HL-60/S4 (cell line): ENCODE results near the gene CFAP221.

Experiments
- in situ Hi-C: fragments of 300-500 bp; cut with MboI; formaldehyde crosslinking; loops from 2 replicates; pipeline ENCODE4 v1.14.3; 2022; ENCODE audit warnings: low sequenced_read_pairs

CFAP221 gene

DNA sequence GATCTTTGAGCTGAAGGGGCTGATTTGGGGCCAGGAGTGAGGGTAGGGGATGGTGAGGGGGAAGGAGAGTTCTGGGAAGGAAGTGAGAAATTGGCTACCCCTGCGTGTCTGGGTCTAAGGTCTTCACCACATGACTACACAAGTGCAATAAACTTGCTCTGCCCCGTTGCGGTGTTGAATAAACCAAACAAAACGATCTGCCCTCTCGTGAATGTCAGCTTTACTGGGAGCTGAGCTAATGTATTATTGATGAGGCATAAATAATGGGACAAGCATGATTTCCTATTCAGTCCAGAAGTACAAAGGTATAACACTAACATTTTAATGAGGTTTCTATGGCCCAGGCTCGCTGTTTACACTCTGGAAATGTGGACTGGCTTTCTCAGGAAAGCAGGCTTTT, 8.0 kb upstream of the CFAP221 start:
- in situ Hi-C loops, result no loop called here

DNA sequence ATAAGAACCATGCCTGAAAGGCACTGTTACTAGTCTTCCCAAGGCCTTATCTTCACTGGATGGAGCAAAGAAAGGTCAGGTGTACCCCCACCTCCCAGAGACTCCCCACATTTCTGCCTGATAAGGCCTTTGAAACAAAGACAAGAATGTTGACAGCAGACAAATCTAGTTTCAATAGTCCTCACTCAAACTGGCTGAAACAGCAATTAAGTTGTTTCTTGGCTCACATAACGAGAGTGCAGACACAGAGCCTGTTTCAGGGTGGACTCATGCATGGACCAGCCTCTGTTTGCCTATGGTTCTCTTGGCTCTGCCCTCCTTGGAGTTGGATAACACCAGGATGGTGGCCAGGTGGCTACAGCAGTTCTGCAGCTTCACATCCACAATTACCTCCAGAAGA, 7.5 kb upstream of the CFAP221 start:
- in situ Hi-C loops, result no loop called here

DNA sequence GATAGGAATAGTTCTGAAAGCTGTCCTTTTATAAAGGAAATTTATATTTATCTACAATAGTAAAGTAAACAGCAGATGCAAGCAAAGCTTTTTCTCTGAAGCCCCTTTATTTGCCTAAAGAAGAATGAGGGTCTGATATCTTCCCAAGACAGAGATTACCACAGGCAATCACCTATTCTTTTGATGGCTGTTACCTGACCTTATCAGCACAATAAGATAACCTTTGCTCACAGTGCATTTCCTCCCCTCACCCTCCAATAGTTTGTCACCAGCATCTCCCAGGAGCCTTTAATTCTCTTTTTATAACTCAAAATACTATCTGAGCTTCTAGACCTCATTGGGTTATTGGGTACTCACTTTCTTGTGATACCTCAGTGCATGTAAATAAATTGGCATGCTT, 6.5 kb upstream of the CFAP221 start:
- in situ Hi-C loops, result no loop called here

DNA sequence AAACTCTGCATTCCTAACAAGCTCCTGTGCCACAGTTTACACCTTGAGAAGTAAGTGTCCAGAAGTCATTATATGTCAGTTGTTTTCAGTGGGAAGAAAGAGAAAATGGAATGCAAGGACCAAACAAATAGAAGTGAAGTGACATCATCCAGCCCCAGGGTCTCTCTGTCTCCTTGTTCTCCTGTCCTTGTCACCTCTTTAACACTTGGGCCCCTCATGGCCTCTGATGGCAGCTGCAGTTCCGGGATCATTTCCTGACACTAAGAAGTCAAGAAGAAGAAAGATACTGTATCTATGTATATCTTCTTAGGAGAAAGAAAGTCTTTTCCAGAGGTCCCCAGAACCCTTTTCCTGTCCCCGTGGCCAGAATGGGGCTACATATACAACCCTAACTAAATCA, 2.8 kb upstream of the CFAP221 start:
- in situ Hi-C loops, result no loop called here

DNA sequence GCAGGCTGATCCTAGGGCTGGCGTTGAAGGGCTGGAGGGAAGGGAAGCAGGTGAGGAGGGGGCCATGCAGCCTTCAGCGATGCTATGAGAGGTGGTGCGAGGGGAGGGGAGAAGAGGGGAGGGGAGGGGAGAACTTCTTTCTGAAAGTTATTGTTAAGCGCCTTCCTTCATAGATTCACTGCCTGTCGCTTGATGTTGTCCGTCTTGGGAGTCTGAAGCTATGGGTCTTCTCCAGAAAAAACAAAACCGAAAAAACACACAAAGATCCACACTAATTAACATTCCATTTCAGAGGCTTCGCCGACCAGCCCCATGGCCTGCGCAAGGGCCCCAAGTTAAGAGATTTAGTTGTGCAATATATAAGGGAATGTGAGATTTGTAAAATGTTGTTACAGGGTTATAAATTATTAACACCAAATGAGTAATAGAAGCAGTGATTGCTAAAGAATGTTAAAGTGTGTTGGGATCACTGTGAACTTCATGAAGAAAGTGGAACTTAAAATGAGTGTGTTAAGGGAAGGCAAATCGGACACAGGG, 758 bp downstream of the CFAP221 start:
- in situ Hi-C loops, result no loop called here

DNA sequence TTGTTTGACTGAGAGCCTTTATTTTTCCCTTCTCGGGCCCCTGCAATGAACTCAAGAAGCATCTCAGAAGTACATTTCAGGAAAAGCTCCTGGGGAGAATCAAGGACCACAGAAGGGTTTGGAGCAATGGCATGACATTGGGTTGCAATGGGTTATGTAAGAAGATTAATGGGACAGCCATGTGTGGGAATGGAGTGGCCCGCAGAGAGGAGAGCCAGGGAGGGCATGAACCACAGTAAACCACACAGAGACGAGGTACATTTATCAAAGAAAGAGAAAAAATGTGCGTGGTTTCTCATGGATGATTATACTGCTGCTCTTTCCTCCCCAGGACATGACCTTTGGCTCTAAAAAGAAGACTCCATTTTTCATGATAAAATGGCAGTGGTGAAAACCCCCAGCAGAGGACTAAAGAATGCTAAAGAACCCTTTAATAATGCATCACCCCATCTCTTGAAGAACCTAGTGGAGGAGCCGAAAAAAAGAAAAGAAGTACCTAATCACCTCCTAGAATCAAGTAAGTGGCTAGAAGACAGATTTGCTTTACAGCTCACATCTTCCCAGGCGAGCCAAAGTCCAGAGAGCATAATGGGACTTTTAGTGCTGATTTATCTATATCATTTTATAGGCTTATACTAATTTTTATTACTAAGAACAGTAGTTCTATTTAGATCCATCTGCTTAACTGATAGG, 1.7 kb downstream of the CFAP221 start:
- in situ Hi-C loops, result no loop called here

DNA sequence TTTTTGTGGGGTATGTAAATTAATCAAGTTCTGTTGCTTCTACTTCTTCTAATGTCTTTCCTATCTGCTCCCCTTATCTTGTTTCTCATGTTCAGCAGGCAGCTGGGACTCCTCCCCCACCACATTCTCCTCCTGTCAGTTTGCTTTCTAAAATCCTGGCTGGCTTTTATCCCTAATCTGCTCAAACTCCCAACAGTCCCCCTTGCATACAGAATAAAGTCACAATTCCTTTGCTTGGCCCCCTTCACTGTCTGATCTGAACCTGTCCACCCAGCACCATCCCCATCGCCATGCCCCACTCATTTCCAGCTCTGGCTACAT, 2.2 kb downstream of the CFAP221 start:
- in situ Hi-C loops, result no loop called here

DNA sequence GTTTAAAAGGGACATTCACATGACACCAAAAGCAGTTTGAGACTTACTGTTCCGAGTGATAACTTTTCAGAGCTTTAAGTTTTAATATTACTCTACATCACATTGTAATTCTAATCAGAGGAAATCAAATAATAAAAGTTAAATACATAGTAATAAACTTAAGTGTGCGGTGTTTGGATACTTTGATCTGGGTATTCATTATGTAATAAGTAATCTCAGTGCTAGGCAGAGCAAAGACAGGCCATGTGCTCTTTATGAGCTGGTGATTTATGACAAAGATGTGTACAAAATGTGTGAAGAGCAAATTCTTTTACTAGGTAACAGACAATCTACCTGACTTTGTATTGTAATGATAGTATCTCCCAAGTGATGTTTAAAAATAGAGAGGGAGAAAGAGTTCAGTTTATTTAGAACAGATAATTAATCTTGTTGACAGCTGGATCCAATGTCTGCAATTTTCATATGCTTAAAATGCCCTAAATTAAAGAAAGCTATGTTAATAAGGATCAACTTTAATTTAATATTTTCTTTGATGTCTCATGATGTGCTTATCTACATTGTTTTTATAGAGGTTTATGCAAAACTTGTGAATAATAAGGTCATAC, 4.4 kb downstream of the CFAP221 start:
- in situ Hi-C loops, result no loop called here

DNA sequence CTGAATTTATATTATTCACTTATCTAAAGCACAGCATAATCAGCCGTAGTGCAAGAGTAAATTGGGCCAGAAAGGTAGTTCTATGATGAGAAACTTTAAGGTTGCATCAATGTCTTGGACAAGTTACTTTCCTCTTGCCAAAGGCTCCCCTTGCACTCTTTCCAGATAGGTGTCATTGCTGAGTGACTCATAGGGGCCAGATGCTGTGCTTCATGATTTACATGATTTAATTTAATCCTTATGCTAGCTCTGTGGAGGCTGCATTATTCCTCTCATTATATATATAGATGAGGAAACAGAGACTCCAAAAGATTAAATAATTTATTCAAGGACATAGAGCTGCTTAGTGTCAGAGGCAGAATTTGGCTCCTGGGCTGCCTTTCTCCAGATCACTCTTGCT, 5.0 kb downstream of the CFAP221 start:
- in situ Hi-C loops, result no loop called here

DNA sequence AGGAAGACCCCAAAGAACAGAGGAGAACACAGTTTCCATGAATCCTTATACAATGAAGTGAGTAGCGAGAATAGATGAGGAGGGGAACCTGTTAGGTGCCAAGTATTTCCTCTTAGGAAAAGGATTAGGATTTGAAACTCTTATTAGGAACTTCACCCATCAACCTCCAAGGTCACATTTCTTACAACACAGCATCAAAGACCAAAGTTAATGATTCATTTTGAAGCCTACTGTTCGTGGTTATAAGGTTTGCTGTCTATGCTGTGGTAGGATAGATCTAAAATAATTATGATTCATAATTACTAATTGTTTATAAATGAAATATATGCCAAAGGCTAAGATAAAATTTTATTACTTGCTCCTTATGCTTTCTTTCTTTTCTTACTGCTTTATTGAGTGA, 6.1 kb downstream of the CFAP221 start:
- in situ Hi-C loops, result no loop called here

DNA sequence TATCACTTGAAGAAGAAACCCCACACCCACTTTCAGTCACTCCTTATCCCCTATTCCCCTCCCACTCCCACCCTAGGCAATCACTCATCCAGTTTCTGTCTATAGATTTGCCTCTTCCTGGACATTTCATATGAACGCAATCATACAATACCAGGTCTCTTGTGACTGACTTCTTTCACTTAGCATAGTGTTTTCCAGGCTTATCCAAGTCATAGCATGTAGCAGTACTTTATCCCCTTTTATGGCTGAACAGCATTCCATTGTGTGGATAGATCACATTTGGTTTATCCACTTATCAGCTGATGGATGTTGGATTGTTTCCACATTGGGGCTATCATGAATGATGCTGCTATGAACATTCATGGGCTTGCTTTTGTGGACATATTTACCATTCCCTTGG, 6.6 kb downstream of the CFAP221 start:
- in situ Hi-C loops, result no loop called here

DNA sequence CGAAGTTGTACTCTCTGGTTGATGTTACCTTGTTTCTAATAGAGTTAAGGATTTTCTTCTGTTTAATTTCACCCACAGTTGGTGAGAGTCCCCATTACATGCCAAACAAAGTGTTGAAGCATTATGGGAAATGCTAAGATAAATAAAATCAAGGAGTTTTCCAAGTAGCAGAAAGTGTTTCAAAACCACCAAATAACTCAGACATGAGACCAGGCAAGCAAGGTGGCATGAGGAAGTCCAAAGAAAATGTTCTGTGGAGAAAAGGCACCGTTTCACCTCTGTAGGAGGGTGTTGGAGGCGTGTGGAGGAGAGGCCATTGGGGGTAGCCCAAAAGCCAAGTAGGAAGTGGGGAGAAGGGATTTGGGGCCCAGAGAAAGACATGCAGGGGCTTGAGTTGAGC, 8.7 kb downstream of the CFAP221 start:
- in situ Hi-C loops, result no loop called here

DNA sequence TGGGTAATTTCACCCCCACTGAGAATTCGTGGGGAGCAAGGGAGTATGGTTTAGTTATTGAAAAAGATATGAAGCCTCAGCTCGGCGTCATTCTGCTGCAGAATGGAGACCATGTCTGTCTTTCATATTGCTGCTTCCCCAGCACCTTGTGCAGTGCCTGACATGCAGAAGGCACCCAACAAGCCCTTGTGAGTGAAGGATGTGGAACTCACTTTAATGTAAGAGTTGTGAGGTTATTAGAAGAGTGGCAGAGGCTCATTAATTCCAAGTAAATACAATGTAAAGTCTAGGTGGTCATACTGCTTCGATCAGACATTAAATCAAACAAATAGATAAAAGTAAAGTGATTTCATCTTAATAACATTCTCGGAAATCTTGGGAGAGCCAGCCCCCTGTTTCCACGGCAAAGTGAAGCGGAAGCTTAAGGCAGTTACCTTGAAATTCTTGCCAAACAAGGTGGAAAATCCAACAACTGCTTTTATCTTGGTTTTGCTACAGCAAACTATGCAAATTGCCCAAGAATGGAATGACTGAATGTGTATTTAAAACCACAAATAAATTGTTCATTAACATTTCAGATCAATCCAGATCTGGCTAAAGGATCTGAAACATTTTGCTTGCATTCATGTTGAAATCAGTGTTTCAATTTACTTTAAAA, 9.6 kb downstream of the CFAP221 start:
- in situ Hi-C loops, result no loop called here

DNA sequence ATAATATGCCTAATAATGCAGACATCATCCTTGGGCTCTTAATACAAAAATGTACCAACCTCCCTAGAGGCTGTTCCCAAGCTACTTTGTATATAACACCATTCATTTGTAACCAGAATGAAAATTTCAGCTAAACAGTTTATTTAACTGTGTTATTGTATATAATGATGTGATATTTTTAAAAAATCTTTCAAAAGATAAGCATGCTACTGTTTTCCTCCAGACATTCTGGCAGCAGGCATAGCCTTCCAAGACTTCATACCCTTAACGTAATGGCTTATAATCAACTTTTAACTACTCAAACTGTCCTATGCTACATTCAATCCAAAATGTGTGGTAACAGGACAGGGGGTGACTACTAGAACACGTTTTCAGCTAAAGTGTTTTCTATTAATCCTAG, 21.2 kb downstream of the CFAP221 start:
- in situ Hi-C loops, result no loop called here

DNA sequence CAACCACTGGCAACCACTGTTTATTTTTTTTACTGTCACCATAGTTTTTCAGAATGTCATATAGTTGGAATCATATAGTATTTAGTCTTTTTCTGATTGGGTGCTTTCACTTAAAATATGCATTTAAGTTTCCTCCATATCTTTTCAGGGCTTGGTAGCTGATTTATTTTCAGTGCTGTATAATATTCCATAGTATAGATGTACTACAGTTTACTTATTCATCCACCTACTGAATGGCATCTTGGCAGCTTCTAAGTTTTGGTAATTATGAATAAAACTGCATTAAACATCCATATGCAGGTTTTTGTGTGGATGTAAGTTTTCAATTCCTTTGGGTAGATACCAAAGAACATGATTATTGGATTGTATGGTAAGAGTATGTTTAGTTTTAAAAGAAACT, 23.0 kb downstream of the CFAP221 start:
- in situ Hi-C loops, result no loop called here

DNA sequence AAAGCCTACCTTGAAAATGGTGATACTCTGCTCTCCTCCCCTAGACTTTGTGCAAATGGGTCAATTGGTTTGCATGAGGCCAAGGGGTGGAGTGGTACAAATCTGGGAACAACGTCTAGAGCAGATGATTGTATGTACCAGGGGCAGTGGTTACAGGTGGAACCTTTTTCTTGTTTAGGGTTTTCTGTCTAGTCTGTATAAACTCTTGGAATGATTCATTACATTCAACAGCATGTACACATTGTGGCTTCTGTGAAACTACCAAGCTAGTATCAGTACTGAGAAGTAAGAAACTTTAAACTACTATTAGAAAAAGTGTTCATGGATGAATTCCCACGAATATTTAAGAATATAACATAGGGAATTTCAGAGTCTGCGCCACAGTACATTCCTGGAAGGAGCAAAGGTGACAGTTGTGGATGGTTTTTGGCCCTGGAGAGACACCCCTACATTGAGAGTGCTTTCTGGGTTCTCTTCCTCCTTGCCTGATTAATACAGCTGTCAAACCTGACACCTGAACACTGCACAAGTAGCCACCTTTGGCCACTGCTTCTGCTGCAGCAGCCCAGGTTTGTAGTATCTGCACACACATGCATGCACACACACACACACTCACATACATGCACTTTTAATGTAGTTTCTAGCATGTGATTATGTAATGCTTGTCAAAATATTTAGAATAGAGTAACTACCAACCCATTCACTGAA, 30.0 kb downstream of the CFAP221 start:
- in situ Hi-C loops, result no loop called here

DNA sequence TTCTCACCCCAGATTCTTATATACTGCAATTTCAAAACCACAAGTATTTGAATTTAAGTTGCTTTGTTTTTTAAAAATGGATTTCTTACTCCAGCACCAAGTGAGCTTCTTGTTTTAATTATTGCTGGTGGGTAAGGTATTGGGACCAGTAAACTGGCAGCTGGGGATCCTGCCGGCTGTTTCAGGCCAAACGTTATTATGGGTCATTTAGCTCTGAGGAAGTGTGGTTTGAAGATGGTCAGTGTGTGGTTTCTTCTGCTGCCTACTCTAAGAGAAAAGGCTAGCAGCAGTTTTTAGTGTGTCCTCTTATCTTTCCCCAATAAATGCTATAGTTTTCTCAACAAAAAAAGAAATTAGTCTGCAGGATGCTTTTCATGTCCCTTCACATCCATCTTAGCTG, 30.6 kb downstream of the CFAP221 start:
- in situ Hi-C loops, result no loop called here

DNA sequence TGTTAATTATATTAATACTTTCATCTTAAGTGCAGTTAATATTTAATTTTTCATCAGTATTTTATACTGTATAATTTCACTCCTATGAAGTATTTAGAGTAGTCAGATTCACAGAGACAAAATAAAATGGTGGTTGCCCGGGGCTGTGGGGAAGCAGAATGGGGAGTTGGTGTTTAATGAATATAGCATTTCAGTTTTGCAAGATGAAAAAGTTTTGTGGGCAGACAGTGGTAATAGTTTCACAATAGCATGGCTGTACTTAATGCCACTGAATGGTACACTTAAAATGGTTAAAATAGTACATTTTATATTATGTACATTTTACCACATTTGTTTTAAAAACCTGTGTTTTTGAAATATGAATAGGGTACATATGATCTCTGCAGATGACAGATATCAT, 31.2 kb downstream of the CFAP221 start:
- in situ Hi-C loops, result no loop called here

DNA sequence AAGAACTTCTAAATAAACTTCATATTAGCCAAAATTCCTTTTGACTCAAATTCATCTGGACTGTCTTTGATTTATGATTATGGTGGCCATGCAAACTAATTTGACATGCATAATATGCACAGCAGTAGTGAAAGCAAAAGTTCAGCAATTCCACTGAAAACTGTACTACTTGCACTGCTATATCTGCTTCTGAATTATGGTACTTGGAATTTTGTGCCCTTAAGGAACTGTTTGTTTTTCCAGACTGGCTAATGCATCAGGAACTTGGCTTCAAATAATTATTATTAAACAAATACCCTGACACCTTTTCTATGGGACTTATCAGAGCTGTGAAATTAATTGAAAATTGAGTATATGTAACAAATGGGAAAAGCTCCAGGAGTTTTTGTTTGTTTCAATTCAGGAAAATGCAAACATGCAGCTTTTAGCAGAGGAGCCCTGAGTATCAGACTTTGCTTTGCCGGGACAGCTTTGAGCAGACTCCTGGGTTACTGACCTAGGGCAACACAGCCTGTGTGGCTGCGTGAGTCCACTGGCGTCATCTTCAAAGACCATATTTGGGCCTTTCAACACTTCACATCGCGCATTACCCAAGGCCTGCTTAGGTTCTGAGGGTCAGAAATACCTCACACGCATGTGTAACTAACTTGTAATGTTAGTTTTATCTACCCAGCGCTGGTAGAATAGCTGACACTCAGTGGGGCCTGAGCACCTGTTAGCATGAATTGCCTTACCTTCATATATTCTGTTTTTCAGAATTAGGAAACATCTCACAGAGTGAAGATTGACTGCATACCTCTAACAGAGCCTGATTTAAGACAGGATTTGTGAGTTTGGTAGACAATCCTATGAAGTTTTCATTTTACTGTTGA, 35.4 kb downstream of the CFAP221 start:
- in situ Hi-C loops, result no loop called here

DNA sequence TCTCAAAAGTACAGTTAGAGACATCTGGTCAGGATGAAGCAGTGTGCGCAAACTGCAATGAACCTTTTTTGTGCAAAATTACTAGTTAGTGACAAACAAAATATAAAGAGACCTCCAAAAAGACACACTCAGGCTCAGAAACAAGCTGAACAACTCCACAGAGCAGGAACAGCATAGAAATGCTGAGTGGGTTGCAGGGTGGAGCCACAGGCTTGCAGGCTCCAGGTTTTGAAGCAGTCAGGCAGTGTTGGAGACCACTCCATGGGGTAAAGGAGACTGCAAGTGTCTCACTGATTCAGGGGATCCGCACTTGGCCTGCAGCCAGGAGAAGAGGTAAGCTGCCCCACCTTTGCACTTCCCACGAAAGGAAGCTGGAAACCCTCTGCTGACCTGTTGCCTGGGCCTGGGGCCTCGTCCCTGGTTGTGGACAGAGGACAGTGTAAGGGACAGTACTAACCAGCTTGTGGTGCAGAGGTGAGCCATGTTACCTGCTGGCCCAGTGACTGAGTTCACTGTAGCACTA, 36.4 kb downstream of the CFAP221 start:
- in situ Hi-C loops, result no loop called here

DNA sequence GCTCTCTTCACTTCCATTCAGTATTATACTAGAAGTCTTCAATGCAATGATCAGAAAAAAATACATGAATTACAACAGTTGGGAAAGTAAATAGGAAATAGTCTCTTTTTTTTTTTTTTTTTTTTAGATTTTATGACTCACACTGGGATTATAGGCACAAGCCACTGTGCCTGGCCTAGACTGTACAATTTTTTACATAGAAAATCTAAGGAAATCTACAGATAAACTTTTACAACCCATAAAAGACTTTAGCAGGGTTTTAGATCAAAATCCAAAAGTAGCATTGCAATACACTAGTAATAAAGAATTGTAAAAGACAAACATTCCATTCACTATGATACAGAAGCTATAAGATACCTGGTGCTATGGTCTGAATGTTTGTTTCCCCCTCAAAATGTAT, 39.0 kb downstream of the CFAP221 start:
- in situ Hi-C loops, result no loop called here
